GM12873 (cell line): Measurements from ENCODE around the gene APBA2.

Source experiments
- TF ChIP-seq, protein P1 (sequence below): IDR thresholded peaks from 2 replicates; pipeline ENCODE4 v1.5.1; 2012; ENCODE audit warnings: low read depth, mild to moderate bottlenecking, moderate library complexity, low read length, control low read depth; ENCODE audit not compliant: insufficient read depth; ENCODE audit errors: missing control alignments

Gene APBA2

DNA sequence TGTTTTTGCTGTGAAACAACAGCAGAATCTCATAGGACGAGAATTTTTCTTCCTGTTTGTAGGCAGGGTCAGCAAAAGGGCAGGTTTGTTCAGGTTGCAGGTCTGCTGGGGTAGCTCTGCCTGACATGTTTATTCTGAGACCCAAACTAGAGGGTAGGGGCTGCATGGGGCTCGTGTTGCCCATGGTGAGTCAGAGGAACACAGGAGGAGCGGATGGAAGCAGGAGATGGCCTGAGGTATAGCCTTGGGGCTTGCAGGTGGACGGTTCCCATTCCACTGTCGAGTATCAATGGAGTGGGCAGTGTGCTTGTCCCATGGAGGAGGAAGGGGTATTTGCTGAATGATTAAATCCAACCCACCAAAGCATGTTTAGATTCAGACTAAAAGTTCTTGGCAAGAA is 138.9 kb downstream of the APBA2 start:
- TF ChIP-seq, protein P1, sequence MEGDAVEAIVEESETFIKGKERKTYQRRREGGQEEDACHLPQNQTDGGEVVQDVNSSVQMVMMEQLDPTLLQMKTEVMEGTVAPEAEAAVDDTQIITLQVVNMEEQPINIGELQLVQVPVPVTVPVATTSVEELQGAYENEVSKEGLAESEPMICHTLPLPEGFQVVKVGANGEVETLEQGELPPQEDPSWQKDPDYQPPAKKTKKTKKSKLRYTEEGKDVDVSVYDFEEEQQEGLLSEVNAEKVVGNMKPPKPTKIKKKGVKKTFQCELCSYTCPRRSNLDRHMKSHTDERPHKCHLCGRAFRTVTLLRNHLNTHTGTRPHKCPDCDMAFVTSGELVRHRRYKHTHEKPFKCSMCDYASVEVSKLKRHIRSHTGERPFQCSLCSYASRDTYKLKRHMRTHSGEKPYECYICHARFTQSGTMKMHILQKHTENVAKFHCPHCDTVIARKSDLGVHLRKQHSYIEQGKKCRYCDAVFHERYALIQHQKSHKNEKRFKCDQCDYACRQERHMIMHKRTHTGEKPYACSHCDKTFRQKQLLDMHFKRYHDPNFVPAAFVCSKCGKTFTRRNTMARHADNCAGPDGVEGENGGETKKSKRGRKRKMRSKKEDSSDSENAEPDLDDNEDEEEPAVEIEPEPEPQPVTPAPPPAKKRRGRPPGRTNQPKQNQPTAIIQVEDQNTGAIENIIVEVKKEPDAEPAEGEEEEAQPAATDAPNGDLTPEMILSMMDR, result no peak

DNA sequence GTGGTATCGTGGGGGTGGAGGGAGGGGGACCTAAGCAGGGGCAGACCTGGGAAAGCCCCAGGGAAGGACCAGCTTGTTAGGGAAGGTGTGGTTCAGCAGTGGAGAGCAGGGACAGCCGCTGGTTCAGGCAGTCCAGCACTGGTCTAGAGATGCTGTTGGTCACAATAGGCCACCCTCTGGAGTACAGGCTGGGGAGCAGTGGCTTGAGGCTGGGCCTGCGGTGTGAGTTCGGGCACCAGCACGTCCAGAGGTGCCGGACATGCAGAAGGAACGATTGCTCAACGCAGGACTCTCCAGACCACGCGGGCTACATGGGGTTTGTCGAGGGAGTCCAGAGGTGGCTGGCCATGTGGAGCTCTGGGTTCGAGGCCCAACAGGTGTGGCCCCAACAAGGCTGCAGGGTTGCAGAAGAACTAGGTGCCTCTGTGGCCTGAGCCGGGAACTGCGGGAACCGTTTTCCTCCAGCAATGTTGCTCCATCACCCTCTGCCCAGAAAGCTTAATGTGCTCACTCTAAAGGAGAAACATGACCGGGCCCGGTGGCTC is 143.9 kb downstream of the APBA2 start:
- TF ChIP-seq, protein P1, result no peak

DNA sequence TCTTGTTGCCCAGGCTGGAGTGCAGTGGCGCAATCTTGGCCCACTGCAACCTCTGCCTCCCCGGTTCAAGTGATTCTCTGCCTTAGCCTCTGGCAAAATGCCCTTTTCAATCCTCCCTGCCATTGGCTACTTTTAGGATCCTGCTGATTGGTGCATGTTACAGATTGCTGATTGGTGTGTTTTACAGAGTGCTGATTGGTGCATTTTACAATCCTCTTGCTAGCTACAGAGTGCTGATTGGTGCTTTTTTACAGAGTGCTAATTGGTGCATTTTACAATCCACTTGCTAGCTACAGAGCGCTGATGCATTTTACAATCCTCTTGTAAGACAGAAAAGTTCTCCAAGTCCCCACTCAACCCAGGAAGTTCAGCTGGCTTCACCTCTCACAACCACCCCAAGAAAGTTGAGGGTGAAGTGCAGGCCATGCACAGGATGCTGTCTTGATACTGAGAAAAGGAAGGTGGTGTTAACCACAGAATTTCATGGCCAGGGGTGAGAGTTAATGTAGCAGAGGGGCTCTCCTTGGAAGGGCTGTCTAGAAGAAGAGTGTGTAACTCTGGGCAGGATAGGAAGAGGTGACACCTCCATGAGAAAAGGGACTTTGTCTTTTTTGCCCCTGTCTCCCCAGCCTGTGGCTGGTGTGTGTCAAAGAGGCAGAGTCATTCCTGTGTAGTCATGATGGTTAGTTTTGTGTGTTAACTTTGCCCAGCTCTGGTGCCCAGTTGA is 145.9 kb downstream of the APBA2 start:
- TF ChIP-seq, protein P1, result no peak

DNA sequence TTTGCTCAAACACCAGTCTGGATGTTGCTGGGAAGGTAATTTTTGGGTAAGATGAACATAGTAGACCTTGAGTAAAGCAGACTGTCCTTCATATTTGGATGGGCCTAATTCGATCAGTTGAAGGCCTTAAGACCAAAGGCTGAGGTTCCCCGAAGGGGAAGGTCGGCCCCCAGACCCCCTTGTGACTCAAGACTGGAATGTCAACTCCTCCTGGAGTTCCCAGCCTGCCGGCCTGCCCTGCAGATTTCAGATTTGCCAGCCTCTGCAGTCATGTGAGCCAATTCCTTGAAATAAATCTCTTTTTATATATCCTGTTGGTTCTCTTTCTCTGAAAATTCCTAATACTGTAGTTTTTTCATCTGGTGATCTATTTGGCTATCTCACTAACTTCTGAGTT is 146.5 kb downstream of the APBA2 start:
- TF ChIP-seq, protein P1, result no peak

DNA sequence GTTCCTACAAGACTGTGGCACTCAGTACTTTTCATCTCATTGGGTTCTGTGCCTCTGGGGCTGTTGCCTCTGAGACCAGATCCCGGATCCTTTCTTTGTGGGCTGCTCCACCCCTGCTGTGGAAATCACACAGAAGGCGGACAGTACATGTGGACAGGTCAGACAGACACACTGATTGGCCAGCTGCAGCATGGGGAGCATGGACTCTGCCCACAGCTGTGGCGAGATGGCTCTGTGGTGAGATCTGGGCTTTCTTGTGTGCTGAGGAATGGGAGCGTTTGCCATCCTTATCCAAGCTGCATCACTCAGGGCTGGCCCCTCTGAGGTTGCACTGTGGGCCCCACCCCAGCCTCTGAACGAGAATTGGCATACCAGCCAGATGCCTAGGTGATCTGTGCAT is 147.0 kb downstream of the APBA2 start:
- TF ChIP-seq, protein P1, result no peak

DNA sequence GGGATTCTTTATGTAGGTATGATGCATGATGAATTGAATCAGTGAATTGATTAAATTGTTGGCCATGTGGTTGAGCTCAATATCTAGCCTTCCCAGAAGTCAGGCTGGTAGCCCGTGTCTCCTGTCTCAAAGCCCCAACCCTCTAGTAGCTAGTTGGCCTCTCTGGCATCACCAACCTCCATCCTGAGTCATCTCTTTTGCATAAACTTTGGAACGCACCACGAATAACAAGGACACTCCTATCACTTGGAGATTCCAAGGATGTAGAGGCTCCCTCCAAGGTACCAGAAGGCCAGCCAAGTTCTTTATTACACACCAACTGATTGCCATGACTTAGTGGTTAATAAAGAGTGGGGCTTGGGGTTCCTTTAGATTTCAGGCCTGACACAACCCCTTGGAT is 148.4 kb downstream of the APBA2 start:
- TF ChIP-seq, protein P1, result no peak

DNA sequence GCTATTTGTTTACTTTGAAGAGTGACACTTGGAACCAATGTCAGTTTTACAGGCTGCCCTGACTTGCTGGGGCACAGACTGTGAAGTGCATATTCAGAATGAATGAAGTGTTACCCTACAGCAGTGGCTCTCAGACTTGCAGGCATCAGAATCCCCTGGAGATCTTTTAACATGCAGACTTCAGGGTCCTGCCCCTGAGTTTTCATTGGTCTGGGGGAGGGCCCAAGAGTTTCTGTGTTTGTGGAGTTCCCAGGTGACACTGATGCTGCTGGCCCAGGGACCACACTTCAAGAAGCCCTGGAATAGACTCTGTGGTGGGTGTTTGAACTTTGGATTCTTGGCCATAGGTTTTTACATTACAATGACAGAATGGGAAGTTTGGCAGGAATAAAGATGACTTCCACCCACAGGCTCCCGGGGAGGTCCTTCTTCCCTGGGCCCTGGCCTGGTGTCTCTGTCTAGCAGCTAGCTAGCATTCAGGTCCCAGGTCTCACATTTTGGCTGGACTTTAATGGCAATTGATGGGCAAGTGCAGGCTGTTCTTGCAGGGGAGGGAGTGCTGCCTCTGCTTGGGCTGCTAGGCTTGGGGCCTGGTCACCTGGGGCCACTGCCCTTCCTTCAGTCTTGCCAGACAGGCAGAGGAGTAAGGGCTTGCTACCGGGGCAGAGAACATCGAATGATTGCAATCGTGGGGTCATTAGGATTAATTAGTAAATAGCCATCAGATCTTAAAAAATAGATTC is 149.0 kb downstream of the APBA2 start:
- TF ChIP-seq, protein P1, result no peak
